Calu3 (cell line): ENCODE results near the gene THEM5. TPM values are rescaled to one million over a fixed set of nuclear protein-coding genes. Genes with fewer than 3 reads are reported as not detected.
A peak's percentile ranks its signal among the peaks of the same experiment; 100 is the strongest.
"Not testable (repeated sequence)": the region's sequence is repeated elsewhere in the genome, so short reads cannot be mapped to it uniquely, and the experiment has no call there.

Experiments
- Bru-seq: library from RNA; stranded (reverse); fragments of 400-500 nt; gene quantifications from one replicate; lab custom pipeline; 2021; lab: Mats Ljungman, UMichigan
- BruChase-seq, 2 experiments: library from RNA; stranded (reverse); fragments of 400-500 nt; gene quantifications; one replicate each; lab custom pipeline; 2021; lab: Mats Ljungman, UMichigan
- BruUV-seq: library from RNA; stranded (reverse); fragments of 400-500 nt; replicated peaks from 2 replicates; lab custom pipeline; 2021; lab: Mats Ljungman, UMichigan
- CTCF ChIA-PET: fragments of 300-600 bp; sonication (Branson Sonifier 250); formaldehyde crosslinking; loops from one replicate; lab custom pipeline; 2022; ENCODE audit warnings: antibody characterized with exemption; lab: Charles Lee
- DNase-seq: peaks from one replicate; pipeline ENCODE4 v3.0.0; 2022
- H3K27ac Mint-ChIP-seq: one replicate; pipeline ENCODE4 v1.8.0; 2022; ENCODE audit warnings: mixed read lengths; ENCODE audit not compliant: unreplicated experiment
- H3K27me3 Mint-ChIP-seq: one replicate; pipeline ENCODE4 v1.8.0; 2022; ENCODE audit warnings: mixed read lengths; ENCODE audit not compliant: unreplicated experiment
- H3K36me3 Mint-ChIP-seq: one replicate; pipeline ENCODE4 v1.8.0; 2022; ENCODE audit warnings: mild to moderate bottlenecking, moderate library complexity, mixed read lengths; ENCODE audit not compliant: insufficient read depth, unreplicated experiment
- H3K4me1 Mint-ChIP-seq: one replicate; pipeline ENCODE4 v1.8.0; 2022; ENCODE audit warnings: mild to moderate bottlenecking, low read depth, mixed read lengths; ENCODE audit not compliant: unreplicated experiment
- H3K4me3 Mint-ChIP-seq: one replicate; pipeline ENCODE4 v1.8.0; 2022; ENCODE audit warnings: mild to moderate bottlenecking, low read depth, moderate library complexity, mixed read lengths; ENCODE audit not compliant: unreplicated experiment
- H3K9me3 Mint-ChIP-seq: one replicate; pipeline ENCODE4 v1.8.0; 2022; ENCODE audit warnings: low read depth, mixed read lengths; ENCODE audit not compliant: unreplicated experiment
- intact Hi-C: fragments of 100-400 bp; cut with micrococcal nuclease; formaldehyde crosslinking; loops from one replicate; pipeline ENCODE4 v1.10.0; 2022; ENCODE audit not compliant: unreplicated experiment
- long read RNA-seq: library from polyadenylated mRNA; stranded (forward); transcript quantifications from one replicate; pipeline ENCODE4 v2.0.0, GENCODE V29; 2022
- total RNA-seq: library from RNA; stranded (reverse); gene quantifications from 2 replicates; pipeline ENCODE4 v1.2.3, GENCODE V29; 2022
- TF ChIP-seq, protein P1 (sequence below): fragments of 200-600 bp; IDR thresholded peaks from one replicate; pipeline ENCODE4 v1.8.0; 2022; ENCODE audit warnings: antibody characterized with exemption; ENCODE audit not compliant: unreplicated experiment

Gene THEM5, protein sequence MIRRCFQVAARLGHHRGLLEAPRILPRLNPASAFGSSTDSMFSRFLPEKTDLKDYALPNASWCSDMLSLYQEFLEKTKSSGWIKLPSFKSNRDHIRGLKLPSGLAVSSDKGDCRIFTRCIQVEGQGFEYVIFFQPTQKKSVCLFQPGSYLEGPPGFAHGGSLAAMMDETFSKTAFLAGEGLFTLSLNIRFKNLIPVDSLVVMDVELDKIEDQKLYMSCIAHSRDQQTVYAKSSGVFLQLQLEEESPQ
- total RNA-seq (not detected in 2 replicates), Bru-seq, nascent RNA (not detected), BruChase-seq, experiment 1, labeled RNA remaining after a 6-hour chase (not detected), BruChase-seq, experiment 2, labeled RNA remaining after a 2-hour chase (not detected)
- long read RNA-seq, result 0 reads

DNA sequence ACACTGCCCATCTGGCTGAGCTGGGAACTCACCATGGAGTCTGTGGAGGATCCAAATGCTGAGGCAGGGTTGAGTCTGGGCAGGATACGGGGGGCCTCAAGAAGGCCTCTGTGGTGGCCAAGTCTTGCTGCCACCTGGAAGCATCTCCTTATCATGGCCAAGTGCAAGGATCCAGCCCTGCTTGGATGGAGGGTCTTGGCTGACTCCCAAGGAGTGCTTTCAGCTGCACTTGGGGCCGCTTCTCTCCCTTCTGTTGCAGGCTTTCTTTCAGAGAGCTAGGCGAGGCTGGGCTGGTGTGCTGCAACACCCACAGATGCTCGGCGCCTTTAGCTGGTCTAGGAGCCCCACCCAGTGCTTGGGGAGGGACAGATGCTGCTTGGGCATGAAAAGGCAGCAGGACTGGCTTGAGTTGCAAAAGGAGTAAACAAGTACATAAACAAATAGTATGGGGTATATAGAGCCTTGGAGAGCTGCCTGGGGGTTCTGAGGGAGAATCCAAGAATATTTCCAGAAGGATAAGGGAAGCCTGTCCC, at the start of gene THEM5:
THEM5 (minus strand) TSS at position 302 of the 533 bp plus-strand sequence; CDS start at position 155, 147 bp downstream.
- CTCF ChIA-PET, result no interaction called here
- Mint-ChIP-seq H3K9me3 (no peaks in the 10 kb centered on the region), H3K4me1 (no peaks in the 10 kb centered on the region), H3K36me3 (no peaks in the 10 kb centered on the region), H3K4me3 (no peak within 1 kb of the TSS), H3K27ac (no peak within 1 kb of the TSS), H3K27me3 (peaks cover 47% of the 10 kb centered on the region)
- intact Hi-C loops, result no loop called here
- no TSS peak for BruUV-seq
- TF ChIP-seq, protein P1, sequence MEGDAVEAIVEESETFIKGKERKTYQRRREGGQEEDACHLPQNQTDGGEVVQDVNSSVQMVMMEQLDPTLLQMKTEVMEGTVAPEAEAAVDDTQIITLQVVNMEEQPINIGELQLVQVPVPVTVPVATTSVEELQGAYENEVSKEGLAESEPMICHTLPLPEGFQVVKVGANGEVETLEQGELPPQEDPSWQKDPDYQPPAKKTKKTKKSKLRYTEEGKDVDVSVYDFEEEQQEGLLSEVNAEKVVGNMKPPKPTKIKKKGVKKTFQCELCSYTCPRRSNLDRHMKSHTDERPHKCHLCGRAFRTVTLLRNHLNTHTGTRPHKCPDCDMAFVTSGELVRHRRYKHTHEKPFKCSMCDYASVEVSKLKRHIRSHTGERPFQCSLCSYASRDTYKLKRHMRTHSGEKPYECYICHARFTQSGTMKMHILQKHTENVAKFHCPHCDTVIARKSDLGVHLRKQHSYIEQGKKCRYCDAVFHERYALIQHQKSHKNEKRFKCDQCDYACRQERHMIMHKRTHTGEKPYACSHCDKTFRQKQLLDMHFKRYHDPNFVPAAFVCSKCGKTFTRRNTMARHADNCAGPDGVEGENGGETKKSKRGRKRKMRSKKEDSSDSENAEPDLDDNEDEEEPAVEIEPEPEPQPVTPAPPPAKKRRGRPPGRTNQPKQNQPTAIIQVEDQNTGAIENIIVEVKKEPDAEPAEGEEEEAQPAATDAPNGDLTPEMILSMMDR, result no peak
- no peak for DNase-seq

DNA sequence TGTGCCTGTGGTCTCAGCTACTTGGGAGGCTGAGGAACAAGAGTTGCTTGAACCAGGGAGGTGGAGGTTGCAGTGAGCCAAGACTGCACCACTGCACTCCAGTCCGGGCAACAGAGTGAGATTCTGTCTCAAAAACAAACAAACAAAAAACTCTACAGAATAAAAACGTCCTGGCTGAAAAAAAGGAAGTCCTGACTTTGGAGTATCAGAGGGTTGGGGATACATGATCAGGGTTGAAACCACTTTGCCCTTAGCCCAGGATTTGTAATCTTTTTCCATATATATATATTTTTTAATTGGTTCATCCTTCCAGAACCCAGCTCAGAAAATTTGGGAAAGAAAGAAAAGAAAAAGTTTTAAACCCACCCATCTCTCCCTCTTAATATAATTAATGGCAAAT, 49.3 kb upstream of the THEM5 start:
- Mint-ChIP-seq H3K4me3 (no peak overlapping the region), H3K9me3 (peaks cover 14% of the 10 kb centered on the region), H3K4me1 (peaks cover 41% of the 10 kb centered on the region), H3K27ac (no peak overlapping the region), H3K36me3 (peaks cover 9% of the 10 kb centered on the region), H3K27me3 (no peaks in the 10 kb centered on the region)
- DNase-seq, result no peak
- intact Hi-C loops, result no loop called here
- BruUV-seq, result no TSS peak
- TF ChIP-seq, protein P1, result no peak
- CTCF ChIA-PET, result no interaction called here

DNA sequence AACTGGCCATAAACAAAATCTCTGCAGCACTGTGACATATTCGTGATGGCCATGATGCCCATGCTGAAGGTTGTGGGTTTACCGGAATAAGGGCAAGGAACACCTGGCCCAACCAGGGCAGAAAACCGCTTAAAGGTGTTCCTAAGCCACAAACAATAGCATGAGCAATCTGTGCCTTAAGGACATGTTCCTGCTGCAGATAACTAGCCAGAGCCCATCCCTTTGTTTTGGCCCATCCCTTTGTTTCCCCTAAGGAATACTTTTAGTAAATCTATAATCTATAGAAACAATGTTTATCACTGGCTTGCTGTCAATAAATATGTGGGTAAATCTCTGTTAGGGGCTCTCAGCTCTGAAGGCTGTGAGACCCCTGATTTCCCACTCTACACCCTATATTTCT, 47.3 kb upstream of the THEM5 start:
- intact Hi-C loops, CTCF ChIA-PET, H3K4me3 Mint-ChIP-seq: not testable (repeated sequence)

DNA sequence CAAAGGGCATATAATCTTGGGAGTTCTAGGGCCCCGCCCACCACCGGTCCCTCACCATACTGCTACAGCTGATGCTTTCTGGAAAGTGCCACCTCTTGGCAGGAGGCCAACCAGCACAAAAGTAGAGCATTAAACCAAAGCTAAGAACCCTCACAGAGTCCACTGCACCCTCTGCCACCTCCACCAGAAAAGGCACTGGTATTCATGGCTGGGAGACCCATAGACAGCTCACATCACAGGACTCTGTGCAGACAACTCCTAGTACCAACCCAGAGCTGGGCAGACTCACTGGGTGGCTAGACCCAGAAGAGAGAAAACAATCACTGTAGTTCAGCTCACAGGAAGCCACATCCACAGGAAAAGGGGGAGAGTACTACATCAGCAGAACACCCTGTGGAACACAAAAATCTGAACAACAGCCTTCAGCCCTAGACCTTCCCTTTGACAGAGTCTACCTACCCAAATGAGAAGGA, 45.0 kb upstream of the THEM5 start:
- peak; percentile 48 for DNase-seq
- no TSS peak for BruUV-seq
- H3K4me1 Mint-ChIP-seq, result peaks cover 31% of the 10 kb centered on the region
- H3K36me3 Mint-ChIP-seq, result peaks cover under 1% of the 10 kb centered on the region
- H3K4me3 Mint-ChIP-seq, result peak overlapping the region; percentile 29
- peaks cover 10% of the 10 kb centered on the region for H3K9me3 Mint-ChIP-seq
- no peaks in the 10 kb centered on the region for H3K27me3 Mint-ChIP-seq
- TF ChIP-seq, protein P1, result no peak
- H3K27ac Mint-ChIP-seq, result peak overlapping the region; percentile 68
- CTCF ChIA-PET, result interaction anchor here (1.3 to 2.2 kb wide), 2 partner anchors 10 to 136 kb away, joined by 3 to 8 read pairs; partner anchors contain the start of gene THEM4
- intact Hi-C loops, result no loop called here

More for the DNA sequence above, 47.3 kb upstream of the THEM5 start:
- H3K4me1 Mint-ChIP-seq, result peaks cover 46% of the 10 kb centered on the region
- not testable (repeated sequence) for DNase-seq, BruUV-seq, H3K27ac Mint-ChIP-seq, H3K27me3 Mint-ChIP-seq, H3K36me3 Mint-ChIP-seq
- H3K9me3 Mint-ChIP-seq, result peaks cover 14% of the 10 kb centered on the region
